Fibroblast of lung (primary cell): Measurements from ENCODE around the gene RHPN2.
"Not testable (repeated sequence)": the region's sequence is repeated elsewhere in the genome, so short reads cannot be mapped to it uniquely, and the experiment has no call there.

Experiments used
- CTCF ChIP-seq, 2 donors: IDR thresholded peaks in 1 of 2; conservative IDR thresholded peaks in 1 of 2; 1 replicate in 1 of 2; 2 replicates in 1 of 2; pipeline ENCODE4 v1.5.1; 2011 to 2012; ENCODE audit warnings: low read length in 2 of 2, control low read depth in 1 of 2, inconsistent platforms in 1 of 2, low read depth in 1 of 2, mild to moderate bottlenecking in 1 of 2
- EZH2 ChIP-seq: IDR thresholded peaks from 2 replicates; pipeline ENCODE4 v1.5.1; 2012; ENCODE audit warnings: low read length, control low read depth, mild to moderate bottlenecking; ENCODE audit errors: missing control alignments

GRCh38 chr19:33037168-33038025 lies 27.3 kb downstream of the RHPN2 start:
- TF ChIP-seq CTCF (conservative IDR thresholded peaks at IDR 0.05 in 1 of 2, IDR thresholded peaks at IDR 0.05 in 1 of 2; ENCODE audit: low read depth in 1 of 2, low read length in 2 of 2); EZH2: not testable (repeated sequence)
